Prostate gland (tissue), 2 donors: ENCODE measurements around the gene XRRA1. TPM values are rescaled to one million over a fixed set of nuclear protein-coding genes. Genes with fewer than 3 reads are reported as not detected.
A peak's percentile ranks its signal among the peaks of the same experiment; 100 is the strongest.

Source experiments
- DNase-seq: peaks from one replicate; pipeline ENCODE4 v3.0.0-alpha.2; 2019; ENCODE audit warnings: low spot score
- H3K27ac ChIP-seq, 2 donors: fragments of 200-600 bp; sonication (generic); 2 replicates each; pipeline ENCODE4 v1.5.1; 2017 to 2019
- H3K27me3 ChIP-seq: fragments of 200-600 bp; sonication (generic); replicated peaks from 2 replicates; pipeline ENCODE4 v1.5.1; 2019; ENCODE audit not compliant: insufficient read depth
- H3K36me3 ChIP-seq, 2 donors: fragments of 200-600 bp; sonication (generic); 1 replicate in 1 of 2; 2 replicates in 1 of 2; pipeline versions ENCODE4 v1.5.1 to v1.8.1; 2017 to 2019
- H3K4me1 ChIP-seq: fragments of 200-600 bp; sonication (generic); replicated peaks from 2 replicates; pipeline ENCODE4 v1.5.1; 2019
- H3K4me3 ChIP-seq, 2 donors: fragments of 200-600 bp; sonication (generic); 2 replicates each; pipeline ENCODE4 v1.5.1; 2017 to 2019
- H3K9me3 ChIP-seq: fragments of 200-600 bp; sonication (generic); 2 replicates; pipeline ENCODE4 v1.5.1; 2017
- CTCF ChIP-seq, 4 experiments: fragments of 200-600 bp in 2 of 4; fragments of 450-650 bp in 2 of 4; sonication (generic) in 2 of 4; IDR thresholded peaks; 1 replicate in 3 of 4; 2 replicates in 1 of 4; pipeline ENCODE4 v1.5.1; 2016 to 2019; ENCODE audit warnings: antibody characterized with exemption in 4 of 4, mild to moderate bottlenecking in 2 of 4, moderate library complexity in 2 of 4
- POLR2A ChIP-seq: fragments of 450-650 bp; IDR thresholded peaks from one replicate; pipeline ENCODE4 v1.6.1; 2016; ENCODE audit warnings: antibody characterized with exemption, mild to moderate bottlenecking
- POLR2AphosphoS5 ChIP-seq: sonication (generic); formaldehyde crosslinking; IDR thresholded peaks from one replicate; pipeline ENCODE4 v1.6.1; 2017; ENCODE audit warnings: antibody characterized with exemption
- WGBS: methylation state at CpG from one replicate; pipeline ENCODE4 v1.1.5; 2018; 5-methylcytosine and 5-hydroxymethylcytosine counted together
- intact Hi-C: fragments of 100-400 bp; cut with DNase I; formaldehyde crosslinking; loops from one replicate; pipeline ENCODE4 v1.14.2; 2022
- total RNA-seq, 2 donors: library from RNA; depleted of rRNA; stranded (reverse); fragments of >200 nt; gene quantifications; one replicate each; pipeline ENCODE4 v1.1.0, GENCODE V29; 2016

XRRA1 gene
- total RNA-seq, 2 donors from 2014 or later = 16.2 to 52.1 TPM

GRCh38 chr11:74988541-74989259, 39.8 kb upstream of the XRRA1 start, which contains the start of gene NEU3:
NEU3 (plus strand) TSS chr11:74988933; CDS start chr11:74989061, 128 bp downstream.
- Histone ChIP-seq H3K27ac (peak within 1 kb of the TSS; percentile 75 to 76), H3K9me3 (no peaks in the 10 kb centered on the region), H3K36me3 (no peaks in the 10 kb centered on the region), H3K27me3 (no peaks in the 10 kb centered on the region), H3K4me1 (peaks cover 6% of the 10 kb centered on the region), H3K4me3 (peak within 1 kb of the TSS; percentile 53 to 76)
- TF ChIP-seq CTCF (IDR thresholded peaks at IDR 0.05) (no peak), POLR2A (peak; percentile 22), POLR2AphosphoS5 (peak; percentile 69)
- intact Hi-C loops = no loop called here
- peak; percentile 80 for DNase-seq
- WGBS = under 1% methylated on average over 43 of the region's 46 CpGs

GRCh38 chr11:74984730-74985129, 35.8 kb upstream of the XRRA1 start:
- Histone ChIP-seq H3K27ac (peak overlapping the region in 1 of 2 donors; percentile 46), H3K9me3 (no peaks in the 10 kb centered on the region), H3K4me1 (peaks cover 10% of the 10 kb centered on the region), H3K36me3 (no peaks in the 10 kb centered on the region), H3K4me3 (no peak overlapping the region), H3K27me3 (no peaks in the 10 kb centered on the region)
- no peak for DNase-seq
- 95% methylated on average over 2 of the region's 2 CpGs for WGBS
- intact Hi-C loops = no loop called here
- TF ChIP-seq POLR2A (no peak), POLR2AphosphoS5 (no peak), CTCF (IDR thresholded peaks at IDR 0.05) (no peak)

- Histone ChIP-seq H3K27ac (peak overlapping the region in 1 of 2 donors; percentile 46), H3K4me1 (peaks cover 10% of the 10 kb centered on the region), H3K36me3 (no peaks in the 10 kb centered on the region), H3K9me3 (no peaks in the 10 kb centered on the region), H3K27me3 (no peaks in the 10 kb centered on the region), H3K4me3 (no peak overlapping the region)
- 49% methylated on average over 3 of the region's 3 CpGs for WGBS
- TF ChIP-seq POLR2A = no peak
- TF ChIP-seq CTCF (IDR thresholded peaks at IDR 0.05) = no peak
- TF ChIP-seq POLR2AphosphoS5 = no peak
- intact Hi-C loops = no loop called here
- DNase-seq = peak; percentile 10
Observed at GRCh38 chr11:74984070-74984469, 35.2 kb upstream of the XRRA1 start.

- WGBS = 96% methylated on average over 1 of the region's 1 CpG
- H3K9me3 ChIP-seq = no peaks in the 10 kb centered on the region
- H3K4me3 ChIP-seq = no peak overlapping the region
- no peaks in the 10 kb centered on the region for H3K27me3 ChIP-seq
- no peak for DNase-seq
- intact Hi-C loops = no loop called here
- no peaks in the 10 kb centered on the region for H3K36me3 ChIP-seq
- H3K27ac ChIP-seq = peak overlapping the region in 1 of 2 donors; percentile 2
- peaks cover 10% of the 10 kb centered on the region for H3K4me1 ChIP-seq
- TF ChIP-seq POLR2A (no peak), POLR2AphosphoS5 (no peak), CTCF (IDR thresholded peaks at IDR 0.05) (no peak)
Observed at GRCh38 chr11:74981888-74982287, 33.0 kb upstream of the XRRA1 start.

- intact Hi-C loops = no loop called here
Observed at GRCh38 chr11:74980634-74981033, 31.7 kb upstream of the XRRA1 start.

More at GRCh38 chr11:74980634-74981033, 31.7 kb upstream of the XRRA1 start:
- H3K4me1 ChIP-seq = peaks cover 10% of the 10 kb centered on the region
- no peaks in the 10 kb centered on the region for H3K36me3 ChIP-seq
- H3K9me3 ChIP-seq = no peaks in the 10 kb centered on the region
- 85% methylated on average over 2 of the region's 2 CpGs for WGBS
- DNase-seq = no peak
- no peak overlapping the region for H3K4me3 ChIP-seq
- H3K27ac ChIP-seq = peak overlapping the region in 1 of 2 donors; percentile 26
- TF ChIP-seq POLR2AphosphoS5 = peak; percentile 10
- no peak for TF ChIP-seq CTCF (IDR thresholded peaks at IDR 0.05)
- H3K27me3 ChIP-seq = no peaks in the 10 kb centered on the region
